ENCODE results near the gene NFATC4.

- no peak for TF ChIP-seq POLR2A (IDR thresholded peaks at IDR 0.05)
- TF ChIP-seq POLR2AphosphoS5 (IDR thresholded peaks at IDR 0.05), result no peak
These were observed 22.9 kb downstream of the NFATC4 start for GRCh38 chr14:24390701-24391468.

All from spleen (tissue), 3 donors.